HepG2 (cell line): Measurements from ENCODE around the gene SLC6A7. TPM values are rescaled to one million over a fixed set of nuclear protein-coding genes. Genes with fewer than 3 reads are reported as not detected.

Source experiments
- AHDC1 ChIP-seq: sonication (generic); formaldehyde crosslinking; IDR thresholded peaks from 2 replicates; pipeline ENCODE4 v1.5.1; 2020; ENCODE audit warnings: mild to moderate bottlenecking, missing genetic modification reagents, borderline replicate concordance
- ARID5B ChIP-seq: IDR thresholded peaks from 2 replicates; pipeline ENCODE4 v1.4.0; 2020; ENCODE audit warnings: mild to moderate bottlenecking, missing genetic modification reagents
- CAMTA2 ChIP-seq: sonication (generic); formaldehyde crosslinking; IDR thresholded peaks from 2 replicates; pipeline ENCODE4 v1.4.0; 2020; ENCODE audit warnings: mild to moderate bottlenecking, missing genetic modification reagents, borderline replicate concordance
- HOXD1 ChIP-seq: sonication (generic); formaldehyde crosslinking; IDR thresholded peaks from 2 replicates; pipeline ENCODE4 v1.5.0; 2020; ENCODE audit warnings: missing genetic modification reagents
- JUN ChIP-seq: sonication (generic); formaldehyde crosslinking; IDR thresholded peaks from 2 replicates; pipeline ENCODE4 v1.4.0; 2020; ENCODE audit warnings: mild to moderate bottlenecking, missing genetic modification reagents
- MLX ChIP-seq: IDR thresholded peaks from 2 replicates; pipeline ENCODE4 v1.6.1; 2016
- MTERF4 ChIP-seq: sonication (generic); formaldehyde crosslinking; IDR thresholded peaks from 2 replicates; pipeline ENCODE4 v1.8.0; 2023; ENCODE audit warnings: mild to moderate bottlenecking, missing genetic modification reagents
- RARA ChIP-seq: IDR thresholded peaks from 2 replicates; pipeline ENCODE4 v1.6.1; 2016; ENCODE audit warnings: missing genetic modification reagents, missing compliant biosample characterization
- RXRB ChIP-seq: IDR thresholded peaks from 2 replicates; pipeline ENCODE4 v1.6.1; 2016; ENCODE audit warnings: borderline replicate concordance, missing genetic modification reagents, missing compliant biosample characterization
- SRF ChIP-seq: IDR thresholded peaks from 2 replicates; pipeline ENCODE4 v1.6.1; 2011; ENCODE audit warnings: mild to moderate bottlenecking, low read depth, low read length, moderate library complexity
- TARDBP ChIP-seq: sonication (generic); formaldehyde crosslinking; IDR thresholded peaks from 2 replicates; pipeline ENCODE4 v1.8.0; 2022; ENCODE audit warnings: mild to moderate bottlenecking, missing genetic modification reagents
- THAP11 ChIP-seq: IDR thresholded peaks from 2 replicates; pipeline ENCODE4 v1.6.1; 2016; ENCODE audit warnings: missing biosample characterization, missing genetic modification reagents
- ZBTB7A ChIP-seq: sonication (generic); formaldehyde crosslinking; IDR thresholded peaks from 2 replicates; pipeline ENCODE4 v1.8.0; 2022; ENCODE audit warnings: mild to moderate bottlenecking, missing genetic modification reagents
- ZNF282 ChIP-seq: fragments of 450-650 bp; IDR thresholded peaks from 2 replicates; pipeline ENCODE4 v1.6.1; 2018; ENCODE audit not compliant: partially characterized antibody
- ZNF569 ChIP-seq: sonication (generic); formaldehyde crosslinking; IDR thresholded peaks from 2 replicates; pipeline ENCODE4 v1.5.0; 2020; ENCODE audit warnings: mild to moderate bottlenecking, missing genetic modification reagents, moderate library complexity, borderline replicate concordance
- ZNF607 ChIP-seq: sonication (generic); formaldehyde crosslinking; IDR thresholded peaks from 2 replicates; pipeline ENCODE4 v1.5.1; 2020; ENCODE audit warnings: missing genetic modification reagents, mild to moderate bottlenecking, borderline replicate concordance
- ZNF709 ChIP-seq: sonication (generic); formaldehyde crosslinking; IDR thresholded peaks from 2 replicates; pipeline ENCODE4 v1.5.0; 2020; ENCODE audit warnings: mild to moderate bottlenecking, missing genetic modification reagents
- ZNF746 ChIP-seq: sonication (generic); formaldehyde crosslinking; IDR thresholded peaks from 2 replicates; pipeline ENCODE4 v1.8.0; 2022; ENCODE audit warnings: mild to moderate bottlenecking, missing genetic modification reagents
- ZNF816 ChIP-seq: sonication (generic); formaldehyde crosslinking; IDR thresholded peaks from 2 replicates; pipeline ENCODE4 v1.8.0; 2022; ENCODE audit warnings: missing genetic modification reagents, mild to moderate bottlenecking, borderline replicate concordance
- polyA plus RNA-seq, 8 experiments: library from polyadenylated mRNA; depleted of rRNA in 3 of 8; stranded (reverse) in 7 of 8; unstranded in 1 of 8; fragments of >200 nt; fragmentation: Illumina TruSeq in 4 of 8; extraction: Trizol in 4 of 8; gene quantifications; 2 replicates each; pipeline versions ENCODE4 v1.2.1 to v1.2.3, GENCODE V29; 2011 to 2016; ENCODE audit warnings: low read depth in 4 of 8, missing spikeins in 1 of 8, mixed read lengths in 1 of 8; ENCODE audit not compliant: insufficient read depth in 1 of 8
- total RNA-seq, 5 experiments: library from RNA; depleted of rRNA; stranded (reverse); fragments of >200 nt; fragmentation: Illumina TruSeq; extraction: Trizol; gene quantifications; 2 replicates each; pipeline ENCODE4 v1.2.3, GENCODE V29; 2016; ENCODE audit warnings: low read depth in 1 of 5

The SLC6A7 gene
- total and polyA plus RNA-seq, 2 of the 13 experiments (the other 11 are each of a cell fraction or from before 2014, with no cell fraction given): not detected

- TF ChIP-seq CAMTA2 (CRISPR knock-in tag) (no peak), THAP11 (peak; percentile 53; the same call in 1 of the 2 replicates), ZNF607 (CRISPR knock-in tag) (no peak), TARDBP (CRISPR knock-in tag) (peak; percentile 60; the same call in 1 of the 2 replicates), ZNF569 (CRISPR knock-in tag) (no peak), ZBTB7A (CRISPR knock-in tag) (0 out of 2 replicates have a peak, but pooled peaks have one; percentile 61), MTERF4 (CRISPR knock-in tag) (peak; percentile 58; the same call in 1 of the 2 replicates), HOXD1 (CRISPR knock-in tag) (no peak), ZNF709 (0 out of 2 replicates have a peak, but pooled peaks have one; percentile 43), ZNF282 (no peak), ARID5B (CRISPR knock-in tag) (peak; percentile 76), AHDC1 (CRISPR knock-in tag) (peak; percentile 69; the same call in 1 of the 2 replicates), JUN (peak; percentile 91), ZNF816 (CRISPR knock-in tag) (0 out of 2 replicates have a peak, but pooled peaks have one; percentile 60), RARA (CRISPR knock-in tag) (peak; percentile 62; the same call in 1 of the 2 replicates), MLX (CRISPR knock-in tag) (peak; percentile 62; the same call in 1 of the 2 replicates), SRF (peak; percentile 32; the same call in 1 of the 2 replicates), ZNF746 (CRISPR knock-in tag) (peak; percentile 71), RXRB (CRISPR knock-in tag) (peak; percentile 73)
Measured at GRCh38 chr5:150142959-150143349, 46.9 kb upstream of the SLC6A7 start (continued).
